Dermis blood vessel endothelial cell (primary cell): Measurements from ENCODE around the gene SYT3. TPM values are rescaled to one million over a fixed set of nuclear protein-coding genes. Genes with fewer than 3 reads are reported as not detected.
"Not testable (repeated sequence)": the region's sequence is repeated elsewhere in the genome, so short reads cannot be mapped to it uniquely, and the experiment has no call there.

Experiments used
- DNase-seq: peaks from one replicate; pipeline ENCODE4 v3.0.0; 2010
- total RNA-seq: library from RNA; depleted of rRNA; stranded (reverse); fragments of >200 nt; gene quantifications from 2 replicates; pipeline ENCODE4 v1.2.3, GENCODE V29; 2014

Gene SYT3
- total RNA-seq, 1 donor from 2014 or later, result under 0.01 TPM

GRCh38 chr19:50602496-50602895 lies 37.2 kb downstream of the SYT3 start:
- no peak for DNase-seq

- DNase-seq, result no peak
Observed at GRCh38 chr19:50602089-50602422, 37.6 kb downstream of the SYT3 start.

- no peak for DNase-seq
Observed at GRCh38 chr19:50601407-50602088, 38.1 kb downstream of the SYT3 start.

- peak; percentile 32 for DNase-seq
Observed at GRCh38 chr19:50599427-50599826, 40.3 kb downstream of the SYT3 start.

- no peak for DNase-seq
Observed at GRCh38 chr19:50590191-50590590, 49.5 kb downstream of the SYT3 start.

- not testable (repeated sequence) for DNase-seq
Observed at GRCh38 chr19:50581795-50582660, 57.7 kb downstream of the SYT3 start.

GRCh38 chr19:50580970-50581634 lies 58.6 kb downstream of the SYT3 start:
- DNase-seq, result no peak

GRCh38 chr19:50580240-50580639 lies 59.4 kb downstream of the SYT3 start:
- no peak for DNase-seq

GRCh38 chr19:50576769-50577168 lies 62.9 kb downstream of the SYT3 start:
- not testable (repeated sequence) for DNase-seq

- no peak for DNase-seq
Observed at GRCh38 chr19:50573741-50574461, 65.8 kb downstream of the SYT3 start.

Other genes starting within 250 kb of the SYT3 start
- not detected in 2 replicates for gene SPIB, start 220.9 kb downstream of the SYT3 start, total RNA-seq
- 0.05 TPM in 1 of 2 replicates, not detected in the other for gene MYBPC2, start 207.0 kb downstream of the SYT3 start, total RNA-seq
- 63.0 and 77.3 TPM in 2 replicates for gene EMC10, start 163.4 kb downstream of the SYT3 start, total RNA-seq
- gene GARIN5A, start 163.0 kb downstream of the SYT3 start, total RNA-seq, result 0.05 and 0.17 TPM in 2 replicates
- gene JOSD2, start 128.7 kb downstream of the SYT3 start, total RNA-seq, result 18.0 and 18.2 TPM in 2 replicates
- gene ASPDH, start 126.0 kb downstream of the SYT3 start, total RNA-seq, result not detected in 2 replicates
- under 0.01 and 0.05 TPM in 2 replicates for gene LRRC4B, start 71.4 kb downstream of the SYT3 start, total RNA-seq
- 0.28 TPM in 1 of 2 replicates, not detected in the other for gene C19orf81, start 9.6 kb upstream of the SYT3 start, total RNA-seq
- gene SHANK1, start 79.9 kb upstream of the SYT3 start, total RNA-seq, result 0.09 and 0.17 TPM in 2 replicates
- gene CLEC11A, start 83.5 kb upstream of the SYT3 start, total RNA-seq, result 0.17 and 0.84 TPM in 2 replicates
- not detected in 2 replicates for gene GPR32, start 130.6 kb upstream of the SYT3 start, total RNA-seq
- not detected in 2 replicates for gene ACP4, start 150.5 kb upstream of the SYT3 start, total RNA-seq
- gene KLK1, start 183.9 kb upstream of the SYT3 start, total RNA-seq, result not detected in 2 replicates
- not detected in 2 replicates for gene KLK15, start 193.7 kb upstream of the SYT3 start, total RNA-seq
- not detected in 2 replicates for gene KLK3, start 215.0 kb upstream of the SYT3 start, total RNA-seq
- gene KLK2, start 233.6 kb upstream of the SYT3 start, total RNA-seq, result 0.14 TPM in 1 of 2 replicates, not detected in the other